ENCODE results near the gene EDEM2.
"Not testable (repeated sequence)": the region's sequence is repeated elsewhere in the genome, so short reads cannot be mapped to it uniquely, and the experiment has no call there.

Gene EDEM2

GRCh38 chr20:35168701-35169409, 21.7 kb upstream of the EDEM2 start:
- DNase-seq = not testable (repeated sequence)

GRCh38 chr20:35167787-35168186, 20.7 kb upstream of the EDEM2 start:
- DNase-seq = no peak

- DNase-seq = peak in 2 of 4 experiments; percentile 14 to 26
Measured at GRCh38 chr20:35166242-35166830, 19.2 kb upstream of the EDEM2 start.

DNA sequence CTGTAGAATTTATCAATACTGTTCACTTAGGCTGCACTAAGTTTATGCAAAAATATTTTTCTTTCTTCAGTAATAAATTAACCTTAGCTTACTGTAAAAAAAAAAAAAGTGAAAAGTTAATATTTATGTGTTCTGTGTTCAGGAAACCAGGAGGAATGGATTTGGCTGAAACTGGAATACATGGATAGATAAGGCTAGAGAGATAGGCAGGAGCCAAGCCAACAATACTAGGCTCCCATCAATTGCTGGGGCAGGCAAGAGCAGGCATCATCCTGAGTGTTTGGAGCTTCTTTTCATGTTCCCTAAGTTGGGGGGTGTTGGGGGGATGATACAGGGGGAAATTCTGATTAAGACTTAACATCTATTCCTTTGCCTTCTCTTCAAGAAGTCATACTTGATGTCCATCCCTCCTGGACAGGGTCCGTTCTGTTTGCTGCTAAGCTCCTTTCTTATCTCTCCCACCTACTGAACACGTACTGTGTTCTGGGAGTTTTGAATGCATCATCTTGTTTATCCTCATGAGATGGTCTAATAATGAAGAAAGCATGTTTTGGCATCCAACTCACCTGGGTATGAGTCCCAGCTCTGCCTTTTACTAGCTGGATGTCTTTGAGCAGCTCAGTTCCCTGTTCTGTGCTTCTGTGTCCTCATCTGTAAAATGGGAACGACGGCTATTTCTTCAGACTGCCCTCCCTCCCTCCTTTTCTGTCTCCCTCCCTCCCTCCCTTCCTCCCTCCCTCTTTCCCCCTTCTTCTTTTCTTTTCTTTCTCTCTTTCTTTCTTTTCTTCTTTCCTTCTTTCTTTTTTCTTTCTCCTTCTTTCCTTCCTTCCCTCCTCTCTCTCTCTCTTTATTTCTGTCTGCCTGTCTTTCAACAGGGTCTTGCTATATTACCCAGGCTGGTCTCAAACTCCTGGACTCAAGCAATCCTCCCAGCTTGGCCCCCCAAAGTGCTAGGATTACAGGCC, 18.4 kb upstream of the EDEM2 start:
- no peak for DNase-seq

GRCh38 chr20:35164531-35164930, 17.4 kb upstream of the EDEM2 start:
- not testable (repeated sequence) for DNase-seq

- not testable (repeated sequence) for DNase-seq
Measured at GRCh38 chr20:35160341-35160740, 13.2 kb upstream of the EDEM2 start.

DNA sequence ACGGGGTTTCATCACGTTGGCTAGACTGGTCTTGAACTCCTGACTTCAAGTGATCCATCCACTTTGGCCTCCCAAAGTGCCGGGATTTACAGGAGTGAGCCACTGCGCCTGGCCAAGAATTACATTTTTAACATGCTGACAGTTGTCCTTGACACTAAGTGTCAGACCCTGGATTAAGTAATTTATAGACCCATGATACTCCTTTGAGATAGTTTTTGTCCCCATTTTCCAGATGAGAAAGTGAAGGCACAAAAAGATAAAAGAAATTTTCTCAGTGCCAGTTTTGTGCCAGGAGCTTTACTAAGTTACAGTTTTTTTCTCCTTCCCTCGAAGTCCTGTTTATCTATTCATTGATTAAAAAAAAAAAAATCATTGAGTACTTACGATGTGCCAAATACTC, 9.8 kb upstream of the EDEM2 start:
- no peak for DNase-seq

DNA sequence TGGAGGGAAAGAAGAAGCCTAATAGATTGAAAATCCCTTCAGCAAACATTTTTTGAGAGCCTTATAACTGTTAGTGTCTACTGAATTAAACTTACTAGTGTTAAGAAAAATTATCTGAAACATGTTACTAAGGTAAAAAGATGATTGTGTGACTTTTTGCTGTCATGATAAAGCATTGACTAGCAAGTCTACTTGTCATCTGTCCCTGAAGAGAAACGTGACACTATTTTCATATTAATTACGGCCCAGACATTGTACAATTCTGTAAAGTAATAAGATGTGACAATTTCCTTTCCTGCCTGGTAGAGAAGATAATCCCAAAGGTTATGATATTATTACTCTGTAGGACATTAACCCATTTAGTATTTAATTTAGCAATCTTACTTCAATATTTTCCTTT, 8.8 kb upstream of the EDEM2 start:
- DNase-seq = no peak

DNA sequence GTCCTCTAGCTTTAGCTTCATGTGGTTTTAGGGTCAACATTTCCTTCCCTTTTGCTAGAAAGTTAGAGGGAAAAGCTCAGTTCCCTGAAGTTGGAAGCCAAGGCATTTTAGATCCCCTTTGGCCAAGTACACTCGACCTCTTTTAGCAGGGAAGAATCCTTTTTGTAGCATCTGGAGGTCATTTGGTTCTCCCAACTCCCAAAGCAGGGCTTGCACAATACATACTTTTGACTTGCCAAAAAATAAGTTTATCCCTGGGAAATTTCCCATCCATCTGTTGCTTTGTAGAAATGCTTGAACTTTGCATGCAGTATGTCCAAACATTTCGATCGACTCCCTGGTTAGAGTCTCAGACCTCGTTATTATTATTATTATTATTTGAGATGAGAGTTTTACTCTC, 4.6 kb upstream of the EDEM2 start:
- DNase-seq = no peak

GRCh38 chr20:35150846-35151579, 3.9 kb upstream of the EDEM2 start:
- no peak for DNase-seq

GRCh38 chr20:35147575-35148071, 487 bp upstream of the EDEM2 start:
- peak; percentile 61 to 75 (median 71) for DNase-seq

DNA sequence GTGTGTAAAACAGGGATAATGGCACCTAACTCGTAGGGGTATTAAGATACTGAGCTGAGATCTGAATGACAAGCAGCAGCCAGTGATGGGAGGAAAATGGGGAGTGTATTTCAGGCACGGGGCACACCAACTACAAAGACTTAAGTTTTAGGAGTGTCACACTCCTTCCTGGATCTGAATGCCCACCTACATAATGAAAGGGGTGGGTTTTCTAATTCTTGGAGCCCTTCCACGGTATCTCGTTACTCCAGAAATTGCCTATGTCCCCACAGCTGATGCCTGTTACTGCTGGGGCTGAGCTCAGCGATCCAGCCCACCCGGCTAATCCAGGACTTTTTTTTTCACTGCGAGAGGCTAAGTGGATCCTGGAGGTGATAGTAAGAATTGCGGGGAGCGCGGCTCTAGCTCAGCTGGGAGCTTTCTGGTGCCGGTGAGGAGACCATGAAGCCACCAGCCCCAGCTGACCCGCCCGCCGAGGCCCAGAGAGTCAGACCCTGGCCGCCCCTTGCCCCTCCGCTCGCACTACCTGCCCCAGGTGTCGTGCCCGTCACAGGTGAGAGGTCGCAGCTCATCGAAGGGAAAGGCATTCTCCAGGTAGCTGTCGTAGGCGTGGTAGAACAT, 727 bp downstream of the EDEM2 start:
- DNase-seq = peak; percentile 10 to 48 (median 38)

DNA sequence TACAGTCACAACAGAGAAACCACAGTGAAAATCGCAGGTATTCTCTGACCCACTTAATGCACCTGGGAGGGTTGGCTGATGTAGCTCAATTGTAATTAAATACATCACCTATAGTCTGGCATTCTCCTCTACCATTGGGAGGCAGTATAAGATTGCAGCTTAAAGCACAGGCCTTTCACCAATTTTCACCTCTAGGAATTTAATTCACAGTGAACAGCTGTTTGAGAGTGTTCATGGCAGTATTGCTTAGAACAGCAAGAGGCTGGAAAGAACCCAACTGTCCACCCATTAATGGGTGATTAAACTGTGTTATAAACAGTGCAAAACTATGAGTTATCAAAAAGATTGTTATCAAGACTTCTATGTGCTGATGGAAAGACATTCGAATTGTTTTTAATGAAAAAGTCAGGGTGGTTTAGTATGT, 2.0 kb downstream of the EDEM2 start:
- peak in 3 of 4 experiments; percentile 25 to 51 (median 27) for DNase-seq

DNA sequence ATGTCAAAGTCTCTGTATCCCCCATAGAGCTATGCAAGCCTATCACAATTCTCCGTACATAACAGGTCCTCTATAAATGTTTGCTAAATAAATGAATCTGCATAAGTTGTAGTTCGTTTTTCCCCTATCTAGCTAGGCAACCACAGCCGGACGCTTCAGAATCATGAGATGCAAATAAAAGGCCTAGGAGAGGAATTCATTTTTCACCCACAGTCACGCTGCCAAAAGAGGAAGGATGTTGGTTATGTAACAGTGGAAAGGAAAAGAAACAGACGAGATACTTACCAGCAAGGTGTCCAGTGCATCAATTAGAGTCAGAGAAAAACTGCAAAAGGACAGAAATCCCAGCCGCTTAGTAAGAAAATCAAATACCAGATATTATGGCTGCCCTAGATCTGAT, 2.4 kb downstream of the EDEM2 start:
- peak; percentile 79 to 93 (median 86) for DNase-seq

DNA sequence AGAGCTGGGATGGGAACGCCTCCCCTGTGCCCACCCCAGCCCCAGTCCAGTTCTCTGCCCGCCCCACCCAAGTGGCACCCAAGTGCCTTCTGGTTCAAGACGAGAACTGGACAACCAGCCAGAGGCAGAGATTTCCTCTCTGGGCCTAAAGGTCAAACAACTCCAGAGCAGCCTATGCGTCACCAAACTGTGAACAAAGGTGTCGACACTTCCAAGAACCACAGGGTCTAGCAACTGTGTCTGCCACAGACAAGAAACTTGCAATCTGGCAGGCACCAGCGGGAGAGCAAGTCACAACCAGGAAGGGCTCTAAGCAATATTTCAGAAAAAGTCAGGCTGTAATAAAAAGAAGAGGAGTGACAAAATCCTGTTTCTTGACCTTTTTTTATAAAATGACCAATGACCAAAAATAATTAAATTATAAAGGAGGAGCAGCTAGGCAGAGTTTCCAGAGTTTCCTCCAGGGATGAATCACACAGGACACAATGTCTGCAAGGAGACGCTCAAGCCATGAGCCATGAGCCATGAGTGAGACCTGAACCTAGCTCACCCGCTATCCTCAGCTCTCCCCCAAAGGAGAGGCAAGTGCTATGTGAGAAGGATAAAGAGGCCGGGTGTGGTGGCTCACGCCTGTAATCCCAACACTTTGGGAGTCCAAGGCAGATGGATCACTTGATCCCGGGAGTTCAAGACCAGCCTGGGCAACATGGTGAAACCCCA, 11.1 kb downstream of the EDEM2 start:
- peak; percentile 13 to 58 (median 46) for DNase-seq

DNA sequence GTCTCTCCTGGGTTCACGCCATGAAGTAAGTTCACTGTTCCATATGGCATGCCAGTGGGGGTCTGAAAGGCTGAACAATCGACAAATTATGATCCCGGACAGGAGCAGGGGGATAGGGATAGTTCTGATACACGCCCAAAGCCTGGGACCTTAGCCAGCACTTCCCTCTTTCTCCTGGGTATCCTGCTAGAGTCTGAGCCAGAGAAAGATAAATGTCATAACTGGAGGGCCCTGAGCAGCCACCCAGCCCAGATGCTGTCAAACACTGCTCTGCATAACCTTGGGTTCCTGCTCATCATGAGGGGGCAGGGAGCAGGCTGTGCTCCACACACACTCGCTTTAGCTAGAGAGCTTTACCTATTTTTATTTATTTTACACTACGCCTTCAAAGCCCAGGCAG, 12.3 kb downstream of the EDEM2 start:
- DNase-seq = no peak

- DNase-seq = no peak
Measured at GRCh38 chr20:35134472-35134871, 12.7 kb downstream of the EDEM2 start.

- no peak for DNase-seq
Measured at GRCh38 chr20:35133735-35134134, 13.4 kb downstream of the EDEM2 start.

GRCh38 chr20:35133031-35133430, 14.1 kb downstream of the EDEM2 start:
- no peak for DNase-seq

- no peak for DNase-seq
Measured at GRCh38 chr20:35131934-35132333, 15.2 kb downstream of the EDEM2 start.

DNA sequence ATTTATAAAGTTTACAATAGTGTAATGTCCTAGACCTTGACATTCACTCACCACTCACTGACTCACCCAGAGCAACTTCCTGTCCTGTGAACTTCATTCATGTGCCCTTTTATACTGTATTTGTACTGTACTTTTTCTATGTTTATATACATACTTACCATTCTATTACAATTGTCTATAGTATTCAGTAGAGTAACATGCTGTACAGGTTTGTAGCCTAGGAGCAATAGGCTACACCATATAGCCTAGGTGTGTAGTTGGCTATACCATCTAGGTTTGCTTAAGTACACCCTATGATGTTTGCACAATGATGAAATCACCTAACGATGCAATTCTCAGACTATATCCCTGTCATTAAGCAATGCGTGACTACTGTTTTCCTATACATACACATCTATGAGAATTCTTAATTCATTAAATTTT, 17.5 kb downstream of the EDEM2 start:
- peak; percentile 53 to 77 (median 63) for DNase-seq
